Liver (tissue), 9 donors: Measurements from ENCODE around the gene PLXNB2. TPM values are rescaled to one million over a fixed set of nuclear protein-coding genes. Genes with fewer than 3 reads are reported as not detected.

Experiments used
- DNase-seq: peaks from one replicate; pipeline ENCODE4 v3.0.0-alpha.2; 2017; ENCODE audit warnings: low spot score
- H3K27ac ChIP-seq, 2 donors: one replicate each; pipeline ENCODE4 v1.7.0; 2013; ENCODE audit warnings: inconsistent platforms in 2 of 2, low read length in 2 of 2, control low read depth in 1 of 2, low read depth in 1 of 2, mild to moderate bottlenecking in 1 of 2
- H3K27me3 ChIP-seq, 4 donors: one replicate each; pipeline versions ENCODE4 v1.6.1 to v1.7.0; 2013; ENCODE audit warnings: low read length in 3 of 4, inconsistent platforms in 1 of 4, mild to moderate bottlenecking in 1 of 4, moderate library complexity in 1 of 4; ENCODE audit not compliant: control insufficient read depth in 4 of 4, insufficient read depth in 4 of 4
- H3K36me3 ChIP-seq, 4 donors: one replicate each; pipeline versions ENCODE4 v1.6.1 to v1.7.0; 2013; ENCODE audit warnings: low read length in 3 of 4, mild to moderate bottlenecking in 3 of 4, low read depth in 1 of 4, moderate library complexity in 1 of 4; ENCODE audit not compliant: control insufficient read depth in 4 of 4, insufficient read depth in 3 of 4
- H3K4me1 ChIP-seq, 4 donors: one replicate each; pipeline versions ENCODE4 v1.6.1 to v1.7.0; 2013; ENCODE audit warnings: low read length in 3 of 4, mild to moderate bottlenecking in 3 of 4, moderate library complexity in 1 of 4; ENCODE audit not compliant: control insufficient read depth in 4 of 4, insufficient read depth in 4 of 4
- H3K4me3 ChIP-seq, 3 donors: one replicate each; pipeline versions ENCODE4 v1.6.1 to v1.7.0; 2013; ENCODE audit warnings: low read length in 3 of 3, control low read depth in 1 of 3, low read depth in 1 of 3, mild to moderate bottlenecking in 1 of 3
- H3K9ac ChIP-seq, 2 donors: one replicate each; pipeline ENCODE4 v1.7.0; 2013; ENCODE audit warnings: low read length in 2 of 2, mild to moderate bottlenecking in 2 of 2, moderate library complexity in 2 of 2, control low read depth in 1 of 2, low read depth in 1 of 2
- H3K9me3 ChIP-seq, 4 donors: one replicate each; pipeline versions ENCODE4 v1.6.1 to v1.7.0; 2013; ENCODE audit warnings: low read length in 3 of 4; ENCODE audit not compliant: control insufficient read depth in 4 of 4
- FOXA1 ChIP-seq: IDR thresholded peaks from 2 replicates; pipeline ENCODE4 v1.6.1; 2016; ENCODE audit warnings: antibody characterized with exemption
- FOXA2 ChIP-seq: IDR thresholded peaks from 2 replicates; pipeline ENCODE4 v1.6.1; 2016; ENCODE audit warnings: antibody characterized with exemption
- HNF4G ChIP-seq: IDR thresholded peaks from 2 replicates; pipeline ENCODE4 v1.6.1; 2016; ENCODE audit warnings: antibody characterized with exemption
- JUND ChIP-seq, 2 donors: IDR thresholded peaks; 2 replicates each; pipeline ENCODE4 v1.6.1; 2016; ENCODE audit warnings: antibody characterized with exemption in 2 of 2
- RAD21 ChIP-seq, 2 donors: IDR thresholded peaks; 2 replicates each; pipeline ENCODE4 v1.6.1; 2016; ENCODE audit warnings: antibody characterized with exemption in 2 of 2, mild to moderate bottlenecking in 2 of 2
- RXRA ChIP-seq, 2 donors: IDR thresholded peaks; 2 replicates each; pipeline ENCODE4 v1.6.1; 2017 to 2018; ENCODE audit warnings: antibody characterized with exemption in 2 of 2, mild to moderate bottlenecking in 1 of 2
- SP1 ChIP-seq: IDR thresholded peaks from 2 replicates; pipeline ENCODE4 v1.6.1; 2018; ENCODE audit warnings: antibody characterized with exemption, mild to moderate bottlenecking
- TAF1 ChIP-seq: conservative IDR thresholded peaks from 2 replicates; pipeline ENCODE4 v1.6.1; 2016; ENCODE audit warnings: antibody characterized with exemption, mild to moderate bottlenecking
- YY1 ChIP-seq: IDR thresholded peaks from 2 replicates; pipeline ENCODE4 v1.6.1; 2016; ENCODE audit warnings: antibody characterized with exemption, mild to moderate bottlenecking
- WGBS: extraction: QIAGEN DNeasy Blood & Tissue Kit; methylation state at CpG from one replicate; pipeline ENCODE4 v1.1.7; 2013; 5-methylcytosine and 5-hydroxymethylcytosine counted together
- polyA plus RNA-seq, 2 donors: library from polyadenylated mRNA; stranded (reverse) in 1 of 2; unstranded in 1 of 2; fragments of 200-250 nt in 1 of 2; fragments of >200 nt in 1 of 2; fragmentation: Nextera tagmentation in 1 of 2; extraction: Ambion mirVana in 1 of 2; gene quantifications; one replicate each; pipeline versions ENCODE4 v1.2.1 to v1.2.3, GENCODE V29; 2013 to 2015
- total RNA-seq, 2 donors: library from RNA; depleted of rRNA; stranded (reverse); fragments of >200 nt; gene quantifications; one replicate each; pipeline ENCODE4 v1.2.3, GENCODE V29; 2014
- TF ChIP-seq, protein P1 (sequence below): IDR thresholded peaks from 2 replicates; pipeline ENCODE4 v1.6.1; 2016; ENCODE audit warnings: antibody characterized with exemption, mild to moderate bottlenecking
- TF ChIP-seq, protein P2 (sequence below): IDR thresholded peaks from 2 replicates; pipeline ENCODE4 v1.6.1; 2016; ENCODE audit warnings: antibody characterized with exemption
- TF ChIP-seq, protein P3 (sequence below): IDR thresholded peaks from 2 replicates; pipeline ENCODE4 v1.6.1; 2016; ENCODE audit warnings: antibody characterized with exemption
- TF ChIP-seq, protein P4 (sequence below): fragments of 150-350 bp; IDR thresholded peaks from 2 replicates; pipeline ENCODE4 v1.5.1; 2017; ENCODE audit warnings: improper control_type of control experiment, low read depth, low read length; ENCODE audit not compliant: missing input control
- donor health status: healthy.
- donor health status: healthy.
- donor health status: healthy.
- donor health status: healthy.
- donor health status: healthy.

PLXNB2 gene
- total and polyA plus RNA-seq, 4 donors, result 28.8 to 95.7 (median 73.9) TPM

DNA sequence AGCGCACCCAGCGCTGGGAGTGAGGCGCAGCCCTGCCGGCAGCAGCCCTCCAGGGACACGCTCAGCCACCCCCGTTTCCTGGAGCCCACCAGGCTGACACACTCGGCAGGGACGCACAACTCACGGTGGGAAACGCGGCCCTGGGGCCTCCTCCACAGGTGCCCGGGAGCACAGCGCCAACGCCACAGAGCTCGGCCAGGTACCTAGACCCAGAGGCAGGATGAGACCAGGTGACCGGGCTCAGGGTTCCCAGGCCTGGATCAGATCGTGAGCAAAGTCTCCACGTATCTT, 80.6 kb downstream of the PLXNB2 start:
- no peaks in the 10 kb centered on the region for H3K9me3 ChIP-seq
- WGBS, result 94% methylated on average over 18 of the region's 18 CpGs
- H3K36me3 ChIP-seq, result peaks cover 15 to 62% (median 25%) of the 10 kb centered on the region in 4 donors

DNA sequence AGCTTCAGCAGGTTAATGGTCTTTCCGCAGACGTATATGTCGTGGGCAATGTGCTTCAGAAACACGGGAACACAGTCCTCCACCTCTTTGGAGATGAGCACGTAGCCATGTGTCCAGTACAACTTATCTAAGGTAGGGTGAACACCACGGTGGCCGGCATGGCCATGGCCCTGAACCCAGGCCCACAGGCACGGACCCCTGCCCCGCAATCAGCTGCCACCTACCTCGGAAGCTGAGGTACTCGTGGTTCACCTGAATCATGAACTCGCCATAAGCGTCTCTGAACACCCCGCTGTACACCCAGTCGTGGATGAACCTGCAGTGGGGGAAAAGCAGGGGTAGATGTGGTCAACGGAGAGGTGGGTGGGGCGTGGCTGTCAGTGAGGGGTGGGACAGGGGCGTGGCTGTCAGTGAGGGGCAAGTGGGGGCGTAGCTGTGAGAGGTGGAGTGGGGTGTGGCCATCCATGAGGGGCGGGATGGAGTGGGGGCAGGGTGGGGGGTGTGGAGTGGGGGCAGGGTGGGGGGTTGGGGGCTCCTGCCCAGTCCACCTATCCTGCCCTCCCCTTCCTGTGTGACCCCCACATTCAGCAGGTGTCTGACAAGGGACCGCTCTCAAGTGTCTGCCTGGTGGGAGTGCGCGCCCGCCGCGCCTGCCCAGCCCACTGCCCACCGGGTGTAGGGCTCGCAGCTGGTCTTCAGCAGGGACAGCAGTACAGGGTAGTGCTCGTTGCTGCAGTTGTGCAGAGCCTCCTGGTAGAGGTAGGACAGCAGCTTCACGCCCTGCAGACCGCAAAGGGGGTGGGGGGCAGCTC, 81.2 kb downstream of the PLXNB2 start:
- no peak for DNase-seq
- H3K27me3 ChIP-seq, result no peaks in the 10 kb centered on the region
- WGBS, result 95% methylated on average over 31 of the region's 31 CpGs
- TF ChIP-seq HNF4G (no peak), YY1 (no peak), TAF1 (no peak), JUND (IDR thresholded peaks at IDR 0.05) (no peak)
- TF ChIP-seq, protein P1, sequence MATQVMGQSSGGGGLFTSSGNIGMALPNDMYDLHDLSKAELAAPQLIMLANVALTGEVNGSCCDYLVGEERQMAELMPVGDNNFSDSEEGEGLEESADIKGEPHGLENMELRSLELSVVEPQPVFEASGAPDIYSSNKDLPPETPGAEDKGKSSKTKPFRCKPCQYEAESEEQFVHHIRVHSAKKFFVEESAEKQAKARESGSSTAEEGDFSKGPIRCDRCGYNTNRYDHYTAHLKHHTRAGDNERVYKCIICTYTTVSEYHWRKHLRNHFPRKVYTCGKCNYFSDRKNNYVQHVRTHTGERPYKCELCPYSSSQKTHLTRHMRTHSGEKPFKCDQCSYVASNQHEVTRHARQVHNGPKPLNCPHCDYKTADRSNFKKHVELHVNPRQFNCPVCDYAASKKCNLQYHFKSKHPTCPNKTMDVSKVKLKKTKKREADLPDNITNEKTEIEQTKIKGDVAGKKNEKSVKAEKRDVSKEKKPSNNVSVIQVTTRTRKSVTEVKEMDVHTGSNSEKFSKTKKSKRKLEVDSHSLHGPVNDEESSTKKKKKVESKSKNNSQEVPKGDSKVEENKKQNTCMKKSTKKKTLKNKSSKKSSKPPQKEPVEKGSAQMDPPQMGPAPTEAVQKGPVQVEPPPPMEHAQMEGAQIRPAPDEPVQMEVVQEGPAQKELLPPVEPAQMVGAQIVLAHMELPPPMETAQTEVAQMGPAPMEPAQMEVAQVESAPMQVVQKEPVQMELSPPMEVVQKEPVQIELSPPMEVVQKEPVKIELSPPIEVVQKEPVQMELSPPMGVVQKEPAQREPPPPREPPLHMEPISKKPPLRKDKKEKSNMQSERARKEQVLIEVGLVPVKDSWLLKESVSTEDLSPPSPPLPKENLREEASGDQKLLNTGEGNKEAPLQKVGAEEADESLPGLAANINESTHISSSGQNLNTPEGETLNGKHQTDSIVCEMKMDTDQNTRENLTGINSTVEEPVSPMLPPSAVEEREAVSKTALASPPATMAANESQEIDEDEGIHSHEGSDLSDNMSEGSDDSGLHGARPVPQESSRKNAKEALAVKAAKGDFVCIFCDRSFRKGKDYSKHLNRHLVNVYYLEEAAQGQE, result no peak
- TF ChIP-seq, protein P2, sequence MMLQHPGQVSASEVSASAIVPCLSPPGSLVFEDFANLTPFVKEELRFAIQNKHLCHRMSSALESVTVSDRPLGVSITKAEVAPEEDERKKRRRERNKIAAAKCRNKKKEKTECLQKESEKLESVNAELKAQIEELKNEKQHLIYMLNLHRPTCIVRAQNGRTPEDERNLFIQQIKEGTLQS, result no peak
- no peak overlapping the region for H3K27ac ChIP-seq
- no peaks in the 10 kb centered on the region for H3K9me3 ChIP-seq
- H3K4me3 ChIP-seq, result no peak overlapping the region
- H3K9ac ChIP-seq, result no peak overlapping the region
- H3K4me1 ChIP-seq, result no peaks in the 10 kb centered on the region
- peaks cover 18 to 67% (median 27%) of the 10 kb centered on the region in 4 donors for H3K36me3 ChIP-seq

More for the DNA sequence above, 80.6 kb downstream of the PLXNB2 start:
- no peaks in the 10 kb centered on the region for H3K4me1 ChIP-seq
- TF ChIP-seq HNF4G (no peak), YY1 (no peak), RXRA (IDR thresholded peaks at IDR 0.05) (no peak), RAD21 (IDR thresholded peaks at IDR 0.05) (no peak), FOXA2 (no peak), SP1 (no peak), FOXA1 (no peak)
- TF ChIP-seq, protein P3, sequence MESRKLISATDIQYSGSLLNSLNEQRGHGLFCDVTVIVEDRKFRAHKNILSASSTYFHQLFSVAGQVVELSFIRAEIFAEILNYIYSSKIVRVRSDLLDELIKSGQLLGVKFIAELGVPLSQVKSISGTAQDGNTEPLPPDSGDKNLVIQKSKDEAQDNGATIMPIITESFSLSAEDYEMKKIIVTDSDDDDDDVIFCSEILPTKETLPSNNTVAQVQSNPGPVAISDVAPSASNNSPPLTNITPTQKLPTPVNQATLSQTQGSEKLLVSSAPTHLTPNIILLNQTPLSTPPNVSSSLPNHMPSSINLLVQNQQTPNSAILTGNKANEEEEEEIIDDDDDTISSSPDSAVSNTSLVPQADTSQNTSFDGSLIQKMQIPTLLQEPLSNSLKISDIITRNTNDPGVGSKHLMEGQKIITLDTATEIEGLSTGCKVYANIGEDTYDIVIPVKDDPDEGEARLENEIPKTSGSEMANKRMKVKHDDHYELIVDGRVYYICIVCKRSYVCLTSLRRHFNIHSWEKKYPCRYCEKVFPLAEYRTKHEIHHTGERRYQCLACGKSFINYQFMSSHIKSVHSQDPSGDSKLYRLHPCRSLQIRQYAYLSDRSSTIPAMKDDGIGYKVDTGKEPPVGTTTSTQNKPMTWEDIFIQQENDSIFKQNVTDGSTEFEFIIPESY, result no peak
- TF ChIP-seq, protein P2, result no peak
- TF ChIP-seq, protein P4, sequence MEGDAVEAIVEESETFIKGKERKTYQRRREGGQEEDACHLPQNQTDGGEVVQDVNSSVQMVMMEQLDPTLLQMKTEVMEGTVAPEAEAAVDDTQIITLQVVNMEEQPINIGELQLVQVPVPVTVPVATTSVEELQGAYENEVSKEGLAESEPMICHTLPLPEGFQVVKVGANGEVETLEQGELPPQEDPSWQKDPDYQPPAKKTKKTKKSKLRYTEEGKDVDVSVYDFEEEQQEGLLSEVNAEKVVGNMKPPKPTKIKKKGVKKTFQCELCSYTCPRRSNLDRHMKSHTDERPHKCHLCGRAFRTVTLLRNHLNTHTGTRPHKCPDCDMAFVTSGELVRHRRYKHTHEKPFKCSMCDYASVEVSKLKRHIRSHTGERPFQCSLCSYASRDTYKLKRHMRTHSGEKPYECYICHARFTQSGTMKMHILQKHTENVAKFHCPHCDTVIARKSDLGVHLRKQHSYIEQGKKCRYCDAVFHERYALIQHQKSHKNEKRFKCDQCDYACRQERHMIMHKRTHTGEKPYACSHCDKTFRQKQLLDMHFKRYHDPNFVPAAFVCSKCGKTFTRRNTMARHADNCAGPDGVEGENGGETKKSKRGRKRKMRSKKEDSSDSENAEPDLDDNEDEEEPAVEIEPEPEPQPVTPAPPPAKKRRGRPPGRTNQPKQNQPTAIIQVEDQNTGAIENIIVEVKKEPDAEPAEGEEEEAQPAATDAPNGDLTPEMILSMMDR, result no peak
- no peaks in the 10 kb centered on the region for H3K27me3 ChIP-seq
- no peak overlapping the region for H3K9ac ChIP-seq
- no peak overlapping the region for H3K4me3 ChIP-seq
- no peak for DNase-seq
- no peak overlapping the region for H3K27ac ChIP-seq
